ENCODE data around the gene TRIM5.

Gene TRIM5

DNA sequence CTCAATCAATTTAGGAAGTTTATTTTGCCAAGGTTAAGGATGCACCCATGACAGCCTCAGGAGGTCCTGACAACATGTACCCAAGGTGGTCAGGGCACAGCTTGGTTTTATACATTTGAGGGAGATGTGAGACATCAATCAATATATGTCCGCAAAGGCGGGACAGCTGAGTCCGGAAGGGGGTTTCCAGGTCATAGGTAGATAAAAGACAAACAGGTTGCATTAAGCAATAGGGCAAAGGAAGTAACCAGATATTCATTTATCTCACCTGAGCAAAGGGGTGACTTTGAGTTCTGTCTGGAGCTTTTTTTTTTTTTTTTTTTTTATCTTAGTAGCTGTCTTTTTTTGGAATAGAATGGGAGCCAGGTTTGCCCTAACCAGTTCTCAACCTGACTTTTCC is 62.1 kb downstream of the TRIM5 start:
- no peak for DNase-seq

DNA sequence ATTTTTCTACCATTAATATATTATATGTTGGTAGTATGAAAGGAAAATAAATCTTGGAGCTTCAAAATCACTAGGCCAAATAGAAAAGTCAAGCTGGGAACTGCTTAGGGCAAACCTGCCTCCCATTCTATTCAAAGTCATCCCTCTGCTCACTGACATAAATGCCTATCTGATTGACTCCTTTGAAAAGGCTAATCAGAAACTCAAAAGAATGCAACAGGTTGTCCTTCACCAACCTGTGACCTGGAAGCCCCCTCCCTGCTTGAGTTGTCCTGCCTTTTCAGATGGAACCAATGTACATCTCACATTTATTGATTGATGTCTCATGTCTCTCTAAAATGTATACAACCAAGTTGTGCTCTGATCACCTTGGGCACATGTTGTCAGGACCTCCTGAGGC is 63.3 kb downstream of the TRIM5 start:
- no peak for DNase-seq

DNA sequence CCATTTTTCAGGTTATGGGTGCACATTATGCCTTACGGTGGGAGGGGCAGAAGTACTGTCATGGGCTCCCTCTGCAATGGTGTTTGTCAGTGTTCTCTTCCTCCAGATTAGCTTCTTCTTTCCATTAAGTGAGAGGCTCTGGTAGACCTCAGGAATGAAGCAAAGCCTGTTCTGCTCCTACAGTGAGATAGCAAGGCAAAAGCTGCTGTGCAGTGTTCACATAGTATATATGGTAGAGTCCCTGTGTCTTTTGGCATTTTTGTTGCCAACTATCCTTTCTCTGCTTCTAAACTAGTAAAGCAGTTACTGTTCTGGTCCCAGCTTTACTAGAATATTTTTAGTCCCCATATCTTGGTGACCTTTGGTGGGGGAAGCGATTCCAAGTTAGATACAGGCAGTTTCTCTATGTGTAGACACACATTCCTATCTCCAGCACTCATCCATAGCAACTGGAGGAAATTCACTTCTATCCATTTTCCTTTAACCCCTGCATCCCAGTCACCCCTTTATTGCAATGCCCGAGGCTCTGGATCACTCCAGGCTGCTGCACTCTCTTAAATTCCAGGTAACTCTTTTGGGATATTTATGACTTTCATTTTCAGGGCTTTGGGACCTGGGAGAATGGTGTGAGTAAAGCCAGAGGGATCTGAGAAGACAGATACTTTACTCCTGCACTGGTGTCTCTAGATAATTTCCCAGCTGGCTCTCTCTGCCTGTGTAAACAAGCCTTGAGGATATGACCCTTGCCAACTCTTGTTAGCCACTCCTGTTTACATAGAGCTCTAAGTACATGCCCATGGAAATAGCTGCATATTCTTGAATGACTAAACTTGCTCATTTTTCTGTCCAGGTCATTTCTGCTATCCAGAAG is 64.0 kb downstream of the TRIM5 start:
- no peak for DNase-seq

DNA sequence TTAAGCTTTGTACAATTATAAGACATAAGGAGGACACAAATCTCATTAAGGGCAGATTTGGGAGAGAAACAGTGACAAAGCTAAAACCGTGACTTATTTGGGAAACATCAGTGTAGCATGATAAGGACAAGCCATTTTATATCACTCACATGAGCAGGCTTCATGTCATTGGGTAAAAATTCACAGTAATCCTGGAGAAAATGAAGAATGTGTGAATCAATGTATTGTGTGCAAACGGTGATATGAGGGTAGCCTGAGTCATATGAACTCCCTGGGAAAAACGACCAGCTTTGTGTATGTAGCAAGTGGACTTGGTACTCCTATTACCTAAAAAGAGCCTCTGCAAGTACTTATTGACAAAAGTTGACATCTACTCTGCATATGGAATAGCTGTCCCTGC is 66.1 kb downstream of the TRIM5 start:
- no peak for DNase-seq

Data from CD4-positive, alpha-beta T cell treated with Interleukin-21 for 1 hour (primary cell).